Colonic mucosa (tissue), 4 donors: ENCODE data around the gene APOA1. TPM values are rescaled to one million over a fixed set of nuclear protein-coding genes. Genes with fewer than 3 reads are reported as not detected.
A peak's percentile ranks its signal among the peaks of the same experiment; 100 is the strongest.
"Not testable (repeated sequence)": the region's sequence is repeated elsewhere in the genome, so short reads cannot be mapped to it uniquely, and the experiment has no call there.

Experiments
- DNase-seq: peaks from one replicate; pipeline ENCODE4 v3.0.0-alpha.2; 2020
- H3K27ac ChIP-seq: fragments of 200-600 bp; one replicate; pipeline ENCODE4 v1.8.0; 2021
- H3K27me3 ChIP-seq: fragments of 200-600 bp; one replicate; pipeline ENCODE4 v1.8.0; 2021
- H3K36me3 ChIP-seq: fragments of 200-600 bp; one replicate; pipeline ENCODE4 v1.8.0; 2021
- H3K4me1 ChIP-seq: fragments of 200-600 bp; one replicate; pipeline ENCODE4 v1.8.0; 2021; ENCODE audit warnings: mild to moderate bottlenecking
- H3K4me3 ChIP-seq: fragments of 200-600 bp; one replicate; pipeline ENCODE4 v1.8.0; 2021
- H3K9ac ChIP-seq, 2 donors: one replicate each; pipeline ENCODE4 v1.7.0; 2013; ENCODE audit warnings: control low read depth in 2 of 2, low read depth in 2 of 2, low read length in 2 of 2
- H3K9me3 ChIP-seq: fragments of 200-600 bp; one replicate; pipeline ENCODE4 v1.8.0; 2021
- CTCF ChIP-seq: fragments of 200-600 bp; IDR thresholded peaks from one replicate; pipeline ENCODE4 v1.8.0; 2022; ENCODE audit warnings: antibody characterized with exemption, mild to moderate bottlenecking
- intact Hi-C: fragments of 100-400 bp; cut with DNase I; formaldehyde crosslinking; loops from one replicate; pipeline ENCODE4 v1.14.1; 2022
- total RNA-seq, 2 donors: library from RNA; stranded (reverse); fragmentation: NEBNext Ultra II Directional in 1 of 2; extraction: Animal tissue kit (Norgen Biotek cat#: 25700) in 1 of 2; gene quantifications; one replicate each; pipeline ENCODE4 v1.2.1, GENCODE V29; 2021
- donor health status: healthy.
- donor health status: DM: no; HTN: no; CAD: no.
- donor health status: DM: no; HTN: no; CAD: no.

APOA1 gene
- total RNA-seq, 2 donors from 2014 or later = 0.53 to 6.6 TPM

DNA sequence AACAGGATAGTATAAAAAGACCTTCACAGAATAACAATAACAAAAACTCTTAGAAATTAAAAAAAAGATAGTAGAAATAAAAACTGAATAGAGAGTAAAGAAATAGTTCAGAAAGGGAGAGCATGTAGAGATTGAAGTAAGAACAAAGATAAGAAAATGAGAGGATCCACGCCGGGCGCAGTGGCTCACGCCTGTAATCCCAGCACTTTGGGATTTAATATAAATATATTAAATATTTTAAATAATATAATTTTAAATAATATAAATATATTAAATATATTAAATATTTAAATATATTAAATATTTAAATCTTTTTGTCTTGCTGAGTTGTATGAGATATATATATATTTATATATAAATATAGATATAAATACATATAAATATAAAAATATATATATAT lies 25.3 kb downstream of the APOA1 start:
- no peak for TF ChIP-seq CTCF
- no peaks in the 10 kb centered on the region for H3K4me1 ChIP-seq
- H3K27ac ChIP-seq = no peak overlapping the region
- no peak overlapping the region for H3K9ac ChIP-seq
- DNase-seq = no peak
- no peaks in the 10 kb centered on the region for H3K9me3 ChIP-seq
- H3K4me3 ChIP-seq = no peak overlapping the region
- no peaks in the 10 kb centered on the region for H3K27me3 ChIP-seq
- intact Hi-C loops = no loop called here
- H3K36me3 ChIP-seq = no peaks in the 10 kb centered on the region

- no peak for DNase-seq
- H3K9me3 ChIP-seq = no peaks in the 10 kb centered on the region
- intact Hi-C loops = no loop called here
- TF ChIP-seq CTCF = no peak
- no peaks in the 10 kb centered on the region for H3K36me3 ChIP-seq
- no peak overlapping the region for H3K27ac ChIP-seq
- no peak overlapping the region for H3K4me3 ChIP-seq
- H3K27me3 ChIP-seq = no peaks in the 10 kb centered on the region
- no peaks in the 10 kb centered on the region for H3K4me1 ChIP-seq
- H3K9ac ChIP-seq = no peak overlapping the region
Measured at GRCh38 chr11:116811194-116811593, 26.2 kb downstream of the APOA1 start.

- Histone ChIP-seq H3K9ac (no peak overlapping the region), H3K4me3 (no peak overlapping the region), H3K27ac (no peak overlapping the region), H3K27me3 (no peaks in the 10 kb centered on the region), H3K9me3 (no peaks in the 10 kb centered on the region), H3K36me3 (no peaks in the 10 kb centered on the region), H3K4me1 (no peaks in the 10 kb centered on the region)
- intact Hi-C loops = no loop called here
- DNase-seq = peak; percentile 67
- no peak for TF ChIP-seq CTCF
Measured at GRCh38 chr11:116808262-116809175, 28.9 kb downstream of the APOA1 start.

DNA sequence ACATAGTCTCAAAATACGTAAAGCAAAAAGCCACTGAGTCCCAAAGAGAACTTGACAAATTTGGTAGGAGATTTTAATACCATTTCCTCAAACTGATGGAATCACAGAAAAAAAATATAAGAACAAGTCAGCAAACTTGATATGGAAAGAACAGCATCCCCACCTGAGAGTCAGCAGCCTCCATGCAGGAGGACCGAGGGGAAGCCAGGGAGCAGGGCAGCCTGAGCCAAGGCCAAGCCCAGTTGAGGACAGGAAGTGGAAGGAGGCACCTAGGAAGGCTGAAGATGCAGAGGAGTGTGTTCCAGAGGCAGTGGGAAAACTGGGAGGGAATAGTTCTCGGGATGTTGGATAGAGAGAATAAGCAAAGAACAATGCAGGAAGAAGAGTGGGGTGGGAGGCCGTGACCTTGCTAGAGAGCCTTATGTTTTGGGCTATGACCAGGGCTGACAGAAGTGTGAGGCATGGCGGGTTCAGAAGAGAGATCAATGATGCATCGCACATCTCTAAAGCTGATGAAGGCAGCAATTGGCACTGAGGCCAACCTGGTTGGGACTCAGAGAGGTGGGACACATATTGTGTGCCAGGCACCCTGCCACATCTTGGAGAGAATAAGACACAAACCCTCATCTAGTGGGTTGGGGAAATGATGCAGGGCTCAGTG lies 29.7 kb downstream of the APOA1 start:
- H3K9me3 ChIP-seq = no peaks in the 10 kb centered on the region
- H3K9ac ChIP-seq = no peak overlapping the region
- no peaks in the 10 kb centered on the region for H3K4me1 ChIP-seq
- H3K27ac ChIP-seq = no peak overlapping the region
- DNase-seq = no peak
- no peak overlapping the region for H3K4me3 ChIP-seq
- no peak for TF ChIP-seq CTCF
- no peaks in the 10 kb centered on the region for H3K27me3 ChIP-seq
- intact Hi-C loops = no loop called here
- H3K36me3 ChIP-seq = no peaks in the 10 kb centered on the region

GRCh38 chr11:116804001-116804400 lies 33.4 kb downstream of the APOA1 start:
- Histone ChIP-seq H3K36me3 (no peaks in the 10 kb centered on the region), H3K27me3 (no peaks in the 10 kb centered on the region), H3K9me3 (no peaks in the 10 kb centered on the region), H3K4me1 (no peaks in the 10 kb centered on the region), H3K9ac (no peak overlapping the region), H3K4me3 (no peak overlapping the region), H3K27ac (no peak overlapping the region)
- no peak for TF ChIP-seq CTCF
- DNase-seq = no peak
- intact Hi-C loops = no loop called here

DNA sequence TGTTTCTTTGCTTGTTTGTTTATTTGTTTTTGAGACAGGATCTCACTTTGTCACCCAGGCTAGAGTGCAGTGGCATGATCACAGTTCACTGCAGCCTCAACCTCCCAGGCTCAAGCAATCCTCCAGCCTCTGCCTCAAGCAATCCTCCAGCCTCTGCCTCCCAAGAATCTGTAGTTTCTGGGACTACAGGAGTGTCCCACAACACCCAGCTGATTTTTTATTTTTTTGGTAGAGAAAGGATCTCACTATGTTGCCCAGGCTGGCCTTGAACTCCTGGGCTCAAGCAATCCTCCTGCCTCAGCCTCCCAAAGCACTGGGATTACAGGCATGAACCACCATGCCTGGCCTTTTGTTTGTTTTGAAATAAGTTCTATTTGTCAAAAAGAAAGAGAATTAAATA lies 35.8 kb downstream of the APOA1 start:
- DNase-seq, H3K4me3 ChIP-seq: not testable (repeated sequence)

More for the DNA sequence above, 35.8 kb downstream of the APOA1 start:
- H3K36me3 ChIP-seq, H3K9ac ChIP-seq, H3K4me1 ChIP-seq, H3K27ac ChIP-seq, H3K27me3 ChIP-seq, H3K9me3 ChIP-seq, intact Hi-C loops: not testable (repeated sequence)
